NCI-H128 (cell line): ENCODE data around the gene TCF12.
A peak's percentile ranks its signal among the peaks of the same experiment; 100 is the strongest.

Experiments
- DNase-seq: peaks from one replicate; lab custom pipeline; 2025; ENCODE audit not compliant: unreplicated experiment; lab: John Stamatoyannopoulos, UW

The TCF12 gene

GRCh38 chr15:57205027-57205855 is 286.8 kb downstream of the TCF12 start:
- DNase-seq: no peak

DNA sequence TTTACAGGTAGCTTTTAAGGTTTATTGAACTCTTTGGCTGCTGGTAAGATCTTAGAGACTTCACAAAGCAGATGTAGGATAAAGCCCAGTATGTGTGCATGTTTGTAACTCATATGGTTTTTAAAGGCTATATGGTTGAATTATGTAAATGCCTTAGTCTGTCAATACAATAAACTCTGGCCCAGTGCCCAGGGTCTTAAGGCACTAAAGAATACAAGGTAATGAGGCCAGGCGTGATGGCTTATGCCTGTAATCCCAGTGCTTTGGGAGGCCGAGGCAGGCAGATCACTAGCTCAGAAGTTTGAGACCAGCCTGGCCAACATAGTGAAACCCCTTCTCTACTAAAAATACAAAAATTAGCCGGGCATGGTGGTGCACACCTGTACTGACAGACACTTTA is 287.6 kb downstream of the TCF12 start:
- no peak for DNase-seq

DNA sequence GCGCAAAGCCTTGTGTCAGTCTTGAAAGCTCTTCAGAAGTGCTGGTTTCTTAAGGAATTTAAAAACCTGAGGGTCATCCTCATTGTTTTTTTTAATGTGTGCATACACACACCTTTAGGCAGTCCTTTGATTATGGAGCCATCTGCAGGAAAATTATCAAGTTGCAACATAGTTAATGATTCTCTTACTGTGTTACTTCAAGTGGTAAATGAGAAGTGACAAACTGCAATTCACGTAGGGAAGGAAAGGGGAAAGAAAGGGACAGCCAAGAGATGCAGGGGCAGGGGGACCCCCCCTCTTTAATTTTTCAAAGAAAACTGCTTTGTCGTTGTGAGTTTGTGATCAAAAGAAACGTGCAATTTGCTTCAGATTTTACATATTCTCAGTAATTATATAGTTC is 295.4 kb downstream of the TCF12 start:
- DNase-seq: peak; percentile 24

GRCh38 chr15:57215326-57215725 is 296.9 kb downstream of the TCF12 start:
- DNase-seq: no peak

- DNase-seq: no peak
These were observed 297.4 kb downstream of the TCF12 start for GRCh38 chr15:57215881-57216280.

- no peak for DNase-seq
These were observed 297.8 kb downstream of the TCF12 start for GRCh38 chr15:57216288-57216687.

DNA sequence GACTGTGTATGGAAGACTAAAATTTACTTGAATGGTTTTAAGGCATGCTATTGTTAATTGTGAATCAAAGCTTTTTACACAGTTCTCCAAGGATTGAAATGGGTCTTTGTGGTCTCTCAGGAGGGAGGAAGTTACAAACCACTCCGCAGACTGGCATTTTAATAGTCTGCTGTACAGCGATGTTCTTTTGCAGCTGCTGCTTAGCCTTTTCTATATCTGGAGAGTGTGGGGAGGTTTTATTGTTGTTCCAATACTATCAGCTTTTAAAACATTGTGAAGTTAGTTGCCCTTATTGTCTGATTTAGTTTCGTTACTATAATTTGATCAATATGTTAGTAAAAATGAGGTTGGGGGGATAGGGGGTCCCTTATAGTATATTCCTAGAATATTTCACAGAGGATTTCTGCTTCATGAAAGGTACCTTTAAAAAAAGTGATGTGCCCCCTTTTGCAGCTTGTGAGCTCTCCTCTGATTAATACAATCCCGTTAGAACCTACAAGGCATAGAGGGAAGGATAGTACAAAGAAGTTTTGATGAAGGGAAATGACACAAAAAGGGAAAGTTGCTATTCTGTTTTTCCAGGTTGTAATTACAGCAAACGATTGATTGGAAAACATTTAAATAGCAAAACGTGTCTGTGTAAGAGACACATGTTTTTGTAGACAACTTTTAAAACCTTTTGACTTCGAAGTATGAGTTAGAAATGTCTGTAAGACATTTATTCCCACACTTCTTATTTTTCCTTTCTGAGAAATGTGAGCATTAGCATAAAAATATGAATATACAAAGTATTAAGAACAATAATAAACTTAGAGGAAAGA is 299.5 kb downstream of the TCF12 start:
- no peak for DNase-seq

DNA sequence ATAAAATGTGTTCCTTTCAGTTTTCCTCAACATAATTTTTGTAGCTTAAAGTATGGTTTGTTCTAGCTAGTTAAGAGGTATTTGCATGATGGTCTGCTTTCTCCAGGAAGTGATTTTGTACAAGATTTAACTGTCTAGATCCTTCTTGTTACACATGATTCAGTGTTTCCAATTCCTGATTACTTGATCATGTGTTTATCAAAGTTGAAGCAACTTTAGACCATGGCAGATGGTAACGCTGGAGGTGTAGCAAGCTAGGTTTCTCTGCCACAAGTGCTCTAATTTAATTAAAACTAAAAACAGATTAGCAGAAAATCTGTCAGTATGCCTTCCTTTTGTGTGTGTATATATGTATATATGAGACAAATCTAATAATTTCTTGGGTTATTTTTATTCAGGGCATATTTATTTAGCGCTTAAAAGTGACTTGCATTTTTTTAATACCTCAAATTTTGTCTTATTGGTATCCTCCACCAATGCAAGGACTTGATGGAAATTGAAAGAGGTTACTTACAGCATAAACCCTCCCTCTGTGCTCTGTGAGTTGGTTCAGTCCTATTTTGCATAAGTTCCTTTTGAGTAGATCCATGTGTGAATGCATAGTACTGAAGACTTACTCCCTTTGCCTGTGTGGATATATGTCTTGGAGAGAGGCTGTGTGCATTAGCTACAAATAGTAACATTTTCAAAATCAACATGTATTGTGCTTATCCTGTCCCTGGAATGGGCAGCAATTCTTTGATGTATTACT is 300.6 kb downstream of the TCF12 start:
- peak; percentile 58 for DNase-seq

DNA sequence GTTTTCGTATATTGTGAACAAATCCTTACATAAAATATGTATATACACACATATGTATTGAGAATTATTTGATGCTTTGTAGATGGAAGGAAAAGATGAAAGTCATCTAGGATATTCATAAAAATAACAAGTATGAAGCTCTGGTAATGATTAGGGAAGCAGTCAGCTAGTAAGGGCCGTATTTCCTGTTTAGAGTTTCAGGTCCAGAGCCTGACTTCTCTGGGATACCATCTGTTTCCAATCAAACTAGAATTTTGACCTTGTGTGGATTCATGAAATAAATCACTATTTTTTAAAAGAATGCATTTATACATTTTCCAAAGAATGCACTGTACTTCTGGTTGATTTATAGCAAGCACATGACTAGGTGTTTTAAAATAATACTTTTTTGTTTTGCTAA is 301.8 kb downstream of the TCF12 start:
- DNase-seq: no peak

DNA sequence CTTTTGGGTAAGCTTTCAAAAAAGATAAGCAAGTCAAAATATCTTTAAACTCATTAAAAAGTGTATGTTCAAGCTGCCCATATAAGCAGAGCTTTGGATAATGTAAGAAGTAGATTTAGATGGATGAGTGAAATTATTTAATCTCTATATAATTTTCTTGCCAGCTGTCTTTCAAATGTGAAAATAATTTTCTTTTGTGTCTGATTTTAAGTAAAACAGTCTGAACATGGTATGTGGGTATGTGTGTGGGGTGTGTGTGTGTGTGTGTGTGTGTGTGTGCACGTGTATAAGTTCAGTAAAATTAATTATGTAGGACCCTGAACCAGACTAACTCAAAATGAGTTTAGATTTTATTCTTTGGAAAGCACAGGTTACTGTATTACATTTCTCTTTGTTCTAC is 302.7 kb downstream of the TCF12 start:
- no peak for DNase-seq

GRCh38 chr15:57223345-57223744 is 304.9 kb downstream of the TCF12 start:
- no peak for DNase-seq

DNA sequence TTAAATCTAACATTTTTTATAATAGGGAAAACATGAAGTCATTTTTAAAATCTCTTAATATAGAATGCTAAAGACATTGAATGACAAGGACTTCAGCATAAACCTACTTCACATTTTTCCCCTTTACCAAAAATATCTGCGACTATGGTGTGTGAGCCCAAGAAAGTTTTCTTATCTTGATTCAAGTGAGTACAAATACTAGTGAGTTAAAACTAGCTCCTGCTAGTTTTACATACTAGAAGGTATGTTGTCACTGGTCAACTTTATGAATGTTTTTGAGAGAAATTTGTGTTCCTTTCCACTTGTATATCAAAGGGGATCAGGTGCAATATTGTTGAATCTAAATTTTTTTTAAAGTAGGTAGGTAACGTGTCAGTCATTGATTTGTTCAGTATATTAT is 305.4 kb downstream of the TCF12 start:
- no peak for DNase-seq

- DNase-seq: no peak
These were observed 306.2 kb downstream of the TCF12 start for GRCh38 chr15:57224664-57225063.

GRCh38 chr15:57227166-57227565 is 308.7 kb downstream of the TCF12 start:
- no peak for DNase-seq

DNA sequence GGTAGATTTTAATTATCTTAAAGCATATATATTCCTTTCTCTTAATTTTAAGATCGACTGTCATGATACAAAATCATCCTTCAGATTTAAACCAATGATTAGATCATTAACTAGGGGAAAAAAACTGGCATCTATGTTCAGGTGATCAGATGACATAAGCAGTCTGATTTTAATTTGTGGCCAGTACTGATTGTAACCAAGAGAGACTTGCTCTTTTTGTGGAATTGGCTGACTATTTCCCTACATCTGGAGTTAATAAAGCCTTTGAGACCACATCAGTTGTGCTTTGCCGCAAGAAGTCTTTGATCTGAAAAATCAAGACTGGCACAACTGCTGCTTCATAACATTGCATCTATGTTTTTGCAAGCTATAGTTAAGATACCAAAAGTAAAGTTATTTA is 309.5 kb downstream of the TCF12 start:
- DNase-seq: no peak

DNA sequence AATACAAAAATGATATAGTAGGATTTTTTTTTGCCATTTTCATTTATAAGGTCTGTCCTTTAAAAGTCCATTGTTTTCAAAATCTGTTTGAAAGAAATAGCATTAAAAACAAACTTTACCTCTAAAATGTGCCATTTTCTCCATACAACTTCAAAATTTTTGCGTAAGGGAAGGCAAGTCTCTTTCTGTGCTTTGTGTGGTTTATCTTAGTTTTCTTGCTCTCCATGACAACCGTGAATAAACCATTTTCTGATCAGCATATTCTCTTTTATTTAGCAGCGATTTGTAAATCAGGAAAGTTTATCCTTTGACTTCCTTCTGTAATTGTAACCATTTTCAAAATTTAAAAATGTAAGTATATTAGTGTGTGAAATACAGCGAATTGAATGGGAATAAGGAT is 310.0 kb downstream of the TCF12 start:
- DNase-seq: no peak

GRCh38 chr15:57229051-57229450 is 310.6 kb downstream of the TCF12 start:
- DNase-seq: no peak

DNA sequence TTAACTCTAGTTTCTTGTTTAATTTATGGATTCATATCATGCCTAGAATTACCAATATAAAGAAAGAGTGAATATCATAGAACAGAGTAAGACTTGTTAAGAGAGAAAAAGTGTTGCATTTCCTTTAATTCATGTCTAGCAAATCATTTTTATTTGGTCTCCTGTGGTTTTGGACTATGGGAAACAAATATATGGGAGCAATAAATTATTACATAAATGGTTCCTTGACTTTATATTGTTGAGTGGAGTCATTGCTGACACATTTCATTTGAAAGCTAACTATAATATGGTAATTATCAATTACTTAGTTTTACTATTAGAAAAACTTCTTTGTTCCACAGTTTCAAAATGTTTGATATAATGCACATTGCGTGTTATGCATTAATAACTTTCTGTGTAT is 313.1 kb downstream of the TCF12 start:
- DNase-seq: no peak

GRCh38 chr15:57234156-57234555 is 315.7 kb downstream of the TCF12 start:
- DNase-seq: no peak

- no peak for DNase-seq
These were observed 316.7 kb downstream of the TCF12 start for GRCh38 chr15:57235186-57235585.

GRCh38 chr15:57235873-57236272 is 317.4 kb downstream of the TCF12 start:
- no peak for DNase-seq
